Activated T-cell treated with anti-CD3 and anti-CD28 coated beads, Interleukin-2, amount 50 U/mL, for 4 hours (primary cell): ENCODE measurements around the gene MYO18B. TPM values are rescaled to one million over a fixed set of nuclear protein-coding genes. Genes with fewer than 3 reads are reported as not detected.

ENCODE experiments used
- ATAC-seq, 2 donors: fragments of 200-7000 bp; cut with Tn5 transposase; one replicate each; pipeline ENCODE4 v1.10.0; 2021
- DNase-seq: peaks from one replicate; pipeline ENCODE4 v3.0.0-alpha.2; 2020
- H3K27me3 Mint-ChIP-seq: one replicate; pipeline ENCODE4 v1.8.0; 2021; ENCODE audit warnings: low read depth, mixed read lengths
- H3K36me3 Mint-ChIP-seq: one replicate; pipeline ENCODE4 v1.8.0; 2022; ENCODE audit warnings: mixed read lengths; ENCODE audit not compliant: insufficient read depth
- H3K4me1 Mint-ChIP-seq: one replicate; pipeline ENCODE4 v1.8.0; 2021; ENCODE audit warnings: low read depth, mixed read lengths
- H3K4me3 Mint-ChIP-seq: one replicate; pipeline ENCODE4 v1.8.0; 2021; ENCODE audit warnings: mild to moderate bottlenecking, moderate library complexity, mixed read lengths
- H3K9me3 Mint-ChIP-seq: one replicate; pipeline ENCODE4 v1.8.0; 2021; ENCODE audit warnings: mixed read lengths
- total RNA-seq, 3 donors: library from RNA; stranded (reverse); gene quantifications; one replicate each; pipeline ENCODE4 v1.2.1, GENCODE V29; 2021

MYO18B gene
- total RNA-seq, 3 donors from 2014 or later: 0.03 TPM; not detected in 2

DNA sequence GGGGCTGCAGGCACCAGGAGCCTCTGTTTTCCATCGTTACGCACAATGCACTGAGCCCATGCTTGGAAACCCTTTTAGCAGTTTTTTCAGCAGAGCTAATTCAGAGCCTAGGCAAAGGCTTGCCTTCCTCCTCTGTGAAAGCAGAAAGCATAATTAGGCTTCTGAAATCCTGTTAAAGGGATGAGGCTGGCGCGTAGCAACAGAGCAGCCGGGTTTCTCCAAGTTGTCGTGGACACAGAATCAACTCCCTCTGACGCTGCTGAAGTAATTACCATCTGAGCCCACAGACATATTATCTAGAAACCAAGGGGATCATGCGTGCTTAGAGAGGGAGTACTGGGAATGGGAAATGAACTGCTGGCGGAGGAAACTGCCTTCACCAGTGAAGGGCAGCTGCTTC is 85.4 kb downstream of the MYO18B start:
- H3K36me3 Mint-ChIP-seq: no peaks in the 10 kb centered on the region
- H3K4me1 Mint-ChIP-seq: no peaks in the 10 kb centered on the region
- peaks cover under 1% of the 10 kb centered on the region for H3K9me3 Mint-ChIP-seq
- no peak overlapping the region for H3K4me3 Mint-ChIP-seq
- DNase-seq (no peak), ATAC-seq (no peak)
- peaks cover 2% of the 10 kb centered on the region for H3K27me3 Mint-ChIP-seq

DNA sequence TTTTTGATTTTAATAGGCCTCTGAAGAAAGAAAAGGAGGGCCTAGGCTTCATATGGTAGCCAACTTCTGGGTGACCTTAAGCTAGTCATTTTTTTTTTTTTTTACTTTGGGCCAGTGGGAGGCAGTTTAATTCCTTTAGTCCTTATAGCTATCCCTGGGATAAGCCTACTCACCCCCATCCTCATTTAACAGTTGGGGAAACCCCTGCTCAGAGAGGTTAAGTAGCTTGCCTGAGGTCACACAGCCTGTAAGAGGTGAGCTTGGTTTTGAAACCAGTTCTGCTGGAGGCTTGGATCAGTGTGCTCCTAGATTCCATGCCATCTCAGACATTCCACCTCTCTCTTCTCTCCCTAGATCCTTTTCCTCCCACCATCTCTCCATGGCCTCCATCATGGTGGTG is 86.4 kb downstream of the MYO18B start:
- Mint-ChIP-seq H3K4me1 (no peaks in the 10 kb centered on the region), H3K36me3 (no peaks in the 10 kb centered on the region), H3K27me3 (no peaks in the 10 kb centered on the region), H3K9me3 (no peaks in the 10 kb centered on the region), H3K4me3 (no peak overlapping the region)
- ATAC-seq: no peak
- no peak for DNase-seq

DNA sequence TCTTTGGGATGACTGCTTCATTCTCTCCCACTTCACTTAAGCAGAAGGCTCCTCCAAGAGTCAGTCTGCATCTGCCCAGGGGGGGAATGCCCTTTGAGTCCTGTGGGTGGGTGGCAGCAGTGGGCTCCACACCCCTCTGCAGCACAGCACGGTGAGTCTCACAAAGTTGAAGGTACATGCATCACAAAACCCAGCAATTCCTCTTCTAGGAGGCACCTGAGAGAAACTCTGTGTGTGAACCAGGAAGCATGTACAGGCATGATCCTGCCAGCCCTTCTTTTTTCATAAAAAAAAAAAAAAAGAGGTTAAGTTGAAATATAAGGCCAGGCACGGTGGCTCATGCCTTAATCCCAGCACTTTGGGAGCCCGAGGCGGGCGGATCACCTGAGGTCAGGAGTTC is 87.2 kb downstream of the MYO18B start:
- H3K4me1 Mint-ChIP-seq: no peaks in the 10 kb centered on the region
- no peaks in the 10 kb centered on the region for H3K36me3 Mint-ChIP-seq
- H3K27me3 Mint-ChIP-seq: no peaks in the 10 kb centered on the region
- DNase-seq (no peak), ATAC-seq (no peak)
- no peaks in the 10 kb centered on the region for H3K9me3 Mint-ChIP-seq
- H3K4me3 Mint-ChIP-seq: no peak overlapping the region

DNA sequence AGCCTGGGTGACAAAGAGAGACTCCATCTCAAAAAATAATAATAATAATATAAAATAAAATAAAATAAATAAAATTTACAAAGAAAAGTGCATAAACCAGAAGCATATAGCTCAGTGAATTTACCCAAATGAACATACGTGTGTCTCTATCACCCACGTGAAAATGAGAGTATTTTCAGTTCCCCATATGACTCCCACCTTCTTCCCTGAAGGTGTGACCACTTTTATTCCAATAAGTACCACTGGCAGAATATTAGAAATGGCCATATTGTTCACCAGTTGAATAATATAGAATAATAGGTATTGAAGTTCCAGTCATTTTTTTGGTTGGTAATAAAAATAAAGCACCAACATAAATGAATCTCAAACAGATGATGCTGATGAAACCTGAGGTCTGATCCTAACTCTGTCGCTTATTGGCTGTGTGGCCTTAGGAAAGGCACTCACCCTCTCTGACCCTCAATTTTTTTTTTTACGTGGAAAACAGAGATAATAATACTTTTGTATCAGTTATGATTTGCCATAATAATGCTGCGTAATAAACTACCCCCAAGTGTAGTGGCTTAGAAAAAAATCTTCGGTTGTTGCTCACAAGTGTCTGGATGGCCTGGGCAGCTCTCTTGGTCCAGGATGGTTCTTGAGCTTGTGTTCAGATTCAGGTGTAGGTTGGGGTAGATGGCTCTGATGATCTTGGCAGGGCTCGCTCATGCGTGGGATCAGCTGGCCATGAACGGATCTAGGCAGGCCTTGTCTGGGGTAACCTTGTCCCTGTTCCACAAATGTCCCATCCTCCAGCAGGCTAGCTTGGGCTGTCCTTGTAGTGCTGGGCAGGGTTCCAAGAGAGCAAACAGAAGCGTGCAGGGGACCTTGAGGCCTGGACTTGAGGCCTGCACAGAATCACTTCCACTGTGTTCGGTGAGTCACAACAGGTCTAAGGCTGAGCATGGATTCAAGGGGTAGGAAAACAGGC is 88.1 kb downstream of the MYO18B start:
- no peaks in the 10 kb centered on the region for H3K4me1 Mint-ChIP-seq
- no peak for ATAC-seq

DNA sequence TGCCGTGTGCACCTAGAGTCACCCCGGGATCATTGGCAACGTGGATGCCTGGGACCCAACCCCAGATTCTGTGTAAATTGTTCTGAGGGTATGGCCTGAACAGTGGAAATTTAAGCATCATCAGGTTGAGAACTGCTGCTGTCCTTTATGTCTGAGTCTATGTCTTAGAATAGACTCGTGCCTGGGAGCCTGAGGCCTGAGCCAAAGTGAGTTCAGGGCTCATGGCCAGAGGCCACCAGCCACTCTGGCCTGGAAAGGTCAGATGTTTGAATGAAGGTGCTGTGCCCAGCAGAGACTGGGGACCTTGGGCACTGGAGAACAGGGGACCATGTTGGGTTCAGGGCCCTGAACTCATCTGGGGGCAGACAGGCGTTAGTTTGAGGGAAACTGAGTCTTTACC is 91.1 kb downstream of the MYO18B start:
- Mint-ChIP-seq H3K4me1 (no peaks in the 10 kb centered on the region), H3K4me3 (no peak overlapping the region), H3K27me3 (no peaks in the 10 kb centered on the region), H3K9me3 (no peaks in the 10 kb centered on the region), H3K36me3 (no peaks in the 10 kb centered on the region)
- no peak for DNase-seq
- no peak for ATAC-seq

More for the DNA sequence above, 88.1 kb downstream of the MYO18B start:
- no peak overlapping the region for H3K4me3 Mint-ChIP-seq
- DNase-seq: no peak
- H3K36me3 Mint-ChIP-seq: no peaks in the 10 kb centered on the region
- H3K27me3 Mint-ChIP-seq: no peaks in the 10 kb centered on the region
- H3K9me3 Mint-ChIP-seq: no peaks in the 10 kb centered on the region

DNA sequence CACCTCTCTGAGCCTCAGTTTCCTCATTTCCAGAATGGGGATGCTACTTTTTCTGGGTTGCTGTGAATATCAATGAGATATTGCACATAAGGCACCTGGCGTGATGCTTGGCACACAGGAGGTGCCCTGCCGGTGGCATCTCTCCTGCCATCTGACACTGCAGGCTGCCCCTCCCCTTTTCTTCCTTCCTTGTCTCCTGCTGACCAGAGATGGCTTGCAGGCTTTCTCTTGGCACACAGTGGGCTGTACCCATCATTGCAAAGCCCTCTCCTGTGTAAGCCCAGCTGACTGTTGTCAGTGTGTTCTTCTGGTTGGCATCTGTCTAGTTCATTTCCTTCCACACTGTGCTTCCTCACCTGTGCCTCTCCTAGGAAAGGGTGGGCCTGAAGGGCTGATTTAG is 91.7 kb downstream of the MYO18B start:
- Mint-ChIP-seq H3K4me3 (no peak overlapping the region), H3K36me3 (no peaks in the 10 kb centered on the region), H3K9me3 (no peaks in the 10 kb centered on the region), H3K4me1 (no peaks in the 10 kb centered on the region), H3K27me3 (no peaks in the 10 kb centered on the region)
- no peak for ATAC-seq
- DNase-seq: no peak

DNA sequence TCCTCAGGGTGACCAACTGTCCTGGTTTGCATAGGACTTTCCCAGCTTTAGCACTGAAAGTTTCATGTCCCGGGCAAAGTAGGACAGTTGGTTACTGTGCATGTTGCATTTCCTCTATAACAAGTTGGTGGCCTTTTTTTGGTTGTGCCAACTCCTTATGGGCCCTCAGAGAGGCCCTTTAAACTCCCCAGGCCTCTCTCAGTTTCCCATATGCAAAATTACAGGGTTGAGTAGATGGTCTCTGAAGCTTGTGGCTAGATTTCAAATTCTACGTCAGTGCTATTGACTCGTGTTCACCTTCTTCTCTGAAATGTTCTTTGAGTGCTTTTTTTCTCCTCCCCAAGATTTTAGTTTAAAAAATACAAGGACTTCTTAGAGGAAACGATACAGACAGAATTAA is 92.5 kb downstream of the MYO18B start:
- no peaks in the 10 kb centered on the region for H3K27me3 Mint-ChIP-seq
- no peaks in the 10 kb centered on the region for H3K9me3 Mint-ChIP-seq
- DNase-seq (no peak), ATAC-seq (no peak)
- H3K4me1 Mint-ChIP-seq: no peaks in the 10 kb centered on the region
- H3K36me3 Mint-ChIP-seq: no peaks in the 10 kb centered on the region
- no peak overlapping the region for H3K4me3 Mint-ChIP-seq

DNA sequence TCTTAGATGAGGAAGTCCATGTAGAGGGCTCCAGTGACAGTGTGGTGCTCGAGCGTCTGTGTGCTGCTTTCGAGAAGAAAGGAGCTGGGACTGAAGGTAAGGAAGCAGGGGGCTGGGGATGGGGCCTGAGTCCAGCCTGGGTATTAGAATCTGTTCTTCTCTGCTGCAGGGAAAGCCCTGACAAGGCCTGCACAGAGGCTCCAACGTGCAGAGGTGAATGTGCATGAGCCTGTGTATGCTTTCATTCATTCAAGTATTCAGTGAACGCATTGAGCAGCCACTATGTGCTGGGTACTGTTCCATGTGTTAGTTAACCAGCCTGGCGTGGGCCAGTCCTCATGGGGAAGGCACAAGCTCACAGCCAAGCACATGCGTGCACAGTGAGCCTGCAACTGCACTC is 93.4 kb downstream of the MYO18B start:
- ATAC-seq: no peak
- no peak for DNase-seq
- Mint-ChIP-seq H3K27me3 (no peaks in the 10 kb centered on the region), H3K4me3 (no peak overlapping the region), H3K9me3 (no peaks in the 10 kb centered on the region), H3K4me1 (no peaks in the 10 kb centered on the region), H3K36me3 (no peaks in the 10 kb centered on the region)

DNA sequence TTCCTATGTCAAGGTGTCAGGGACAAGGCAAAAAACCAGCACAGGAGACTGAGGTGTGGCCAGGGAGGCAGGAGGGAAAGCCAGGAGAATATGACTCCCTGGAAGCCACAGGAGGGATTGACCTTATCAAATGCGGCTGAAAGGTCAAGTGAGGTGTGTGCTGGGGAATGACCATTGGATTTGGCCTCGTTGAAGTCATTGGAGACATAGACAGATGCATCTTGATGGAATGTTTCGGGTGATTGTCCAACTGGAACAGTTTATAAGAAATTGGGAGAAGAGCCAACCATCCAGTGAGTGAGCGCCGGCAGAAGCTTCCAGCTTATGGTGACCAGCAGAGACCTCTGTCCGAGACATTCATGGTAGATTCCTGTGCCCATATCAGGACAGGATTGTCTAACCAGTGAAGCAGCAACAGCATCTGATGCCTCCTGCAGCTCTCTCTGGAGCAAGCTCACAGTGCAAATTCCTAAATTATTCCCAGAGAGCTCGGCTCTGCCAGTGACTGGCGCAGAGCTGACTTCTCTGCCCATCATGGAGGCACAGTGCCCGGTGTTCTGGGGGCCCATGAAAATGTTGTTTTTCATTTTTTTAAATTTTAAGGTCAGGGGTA is 95.4 kb downstream of the MYO18B start:
- peaks cover 2% of the 10 kb centered on the region for H3K27me3 Mint-ChIP-seq
- H3K4me3 Mint-ChIP-seq: no peak overlapping the region
- no peak for ATAC-seq
- DNase-seq: no peak
- H3K9me3 Mint-ChIP-seq: no peaks in the 10 kb centered on the region
- H3K4me1 Mint-ChIP-seq: no peaks in the 10 kb centered on the region
- H3K36me3 Mint-ChIP-seq: no peaks in the 10 kb centered on the region

DNA sequence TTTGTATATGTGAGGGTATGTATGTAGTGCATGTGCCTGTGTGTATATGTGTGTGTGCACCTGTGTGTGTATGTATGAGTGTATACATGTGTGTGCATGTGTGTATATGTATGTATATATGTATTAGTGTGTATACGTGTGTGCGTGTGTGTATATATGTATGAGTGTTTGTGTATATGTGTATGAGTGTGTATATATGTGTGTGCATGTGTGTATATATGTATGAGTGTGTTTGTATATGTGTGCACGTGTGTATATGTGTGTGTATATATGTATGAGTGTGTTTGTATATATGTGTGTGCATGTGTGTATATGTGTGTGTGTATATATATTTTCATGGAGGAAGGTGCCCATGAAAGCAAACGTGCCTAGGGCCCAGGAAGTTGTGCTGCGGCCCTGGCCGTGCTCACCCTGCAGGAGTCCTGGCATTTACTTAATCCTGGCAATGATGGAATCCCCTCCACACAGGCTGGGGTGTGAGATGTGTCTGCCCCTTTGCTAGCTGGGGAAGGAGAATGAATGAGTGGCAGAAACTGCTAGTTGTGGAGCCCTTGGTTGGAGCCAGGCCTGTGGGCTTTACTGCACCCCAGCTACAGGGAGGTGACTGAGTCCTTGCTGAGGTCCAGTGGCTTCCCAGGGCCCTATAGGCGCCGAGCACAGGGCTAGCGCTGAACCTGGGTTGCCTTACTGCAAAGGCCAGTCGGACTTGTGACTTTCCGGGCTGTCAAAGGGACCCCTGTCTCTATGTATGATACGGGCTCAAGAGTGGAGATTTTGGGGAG is 97.2 kb downstream of the MYO18B start:
- DNase-seq (no peak), ATAC-seq (no peak)
- Mint-ChIP-seq H3K27me3 (peaks cover 2% of the 10 kb centered on the region), H3K4me1 (no peaks in the 10 kb centered on the region), H3K36me3 (no peaks in the 10 kb centered on the region), H3K9me3 (no peaks in the 10 kb centered on the region), H3K4me3 (no peak overlapping the region)

DNA sequence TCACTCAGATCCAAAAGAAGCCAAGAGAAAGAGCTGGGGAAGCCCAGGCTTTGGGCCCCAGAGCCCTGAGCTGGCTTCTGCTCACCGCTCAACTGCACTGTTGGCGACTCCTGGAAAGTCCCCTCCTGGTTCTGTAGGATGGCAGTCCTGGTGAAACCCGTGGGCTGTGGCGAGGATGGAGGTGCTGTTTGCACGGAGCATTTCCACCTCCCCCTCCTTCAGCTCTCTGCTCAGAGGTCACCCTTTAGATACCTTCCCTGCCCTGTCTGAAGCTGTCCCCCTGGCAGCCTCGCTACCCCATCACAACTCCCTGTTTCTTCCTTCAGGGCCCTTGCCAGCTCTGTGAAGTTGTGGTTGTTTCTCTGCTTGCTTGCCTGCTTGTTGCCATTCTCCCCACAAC is 97.8 kb downstream of the MYO18B start:
- no peaks in the 10 kb centered on the region for H3K9me3 Mint-ChIP-seq
- H3K36me3 Mint-ChIP-seq: no peaks in the 10 kb centered on the region
- no peaks in the 10 kb centered on the region for H3K4me1 Mint-ChIP-seq
- DNase-seq (no peak), ATAC-seq (no peak)
- peaks cover 2% of the 10 kb centered on the region for H3K27me3 Mint-ChIP-seq
- no peak overlapping the region for H3K4me3 Mint-ChIP-seq

DNA sequence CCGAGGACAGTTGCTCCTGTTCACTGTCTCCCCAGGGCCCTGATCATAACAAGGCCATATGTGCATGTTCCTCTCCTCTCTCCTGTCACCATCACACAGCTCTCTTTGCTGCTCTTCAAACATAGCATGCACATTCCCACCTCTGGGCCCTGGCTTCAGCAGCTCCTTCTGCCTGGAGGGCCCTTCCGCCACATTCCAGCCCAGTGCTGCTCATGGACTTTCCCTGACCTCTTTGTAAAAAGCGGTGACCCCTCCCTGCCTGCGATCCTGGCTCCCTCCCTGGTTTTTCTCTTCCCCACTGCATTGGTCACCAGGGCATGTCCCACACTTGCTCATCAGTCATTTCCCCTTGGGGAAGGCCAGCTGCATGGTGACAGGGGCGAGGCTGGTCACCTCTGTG is 98.2 kb downstream of the MYO18B start:
- no peaks in the 10 kb centered on the region for H3K9me3 Mint-ChIP-seq
- no peaks in the 10 kb centered on the region for H3K36me3 Mint-ChIP-seq
- H3K4me3 Mint-ChIP-seq: no peak overlapping the region
- no peaks in the 10 kb centered on the region for H3K4me1 Mint-ChIP-seq
- peaks cover 2% of the 10 kb centered on the region for H3K27me3 Mint-ChIP-seq
- ATAC-seq (no peak), DNase-seq (no peak)

DNA sequence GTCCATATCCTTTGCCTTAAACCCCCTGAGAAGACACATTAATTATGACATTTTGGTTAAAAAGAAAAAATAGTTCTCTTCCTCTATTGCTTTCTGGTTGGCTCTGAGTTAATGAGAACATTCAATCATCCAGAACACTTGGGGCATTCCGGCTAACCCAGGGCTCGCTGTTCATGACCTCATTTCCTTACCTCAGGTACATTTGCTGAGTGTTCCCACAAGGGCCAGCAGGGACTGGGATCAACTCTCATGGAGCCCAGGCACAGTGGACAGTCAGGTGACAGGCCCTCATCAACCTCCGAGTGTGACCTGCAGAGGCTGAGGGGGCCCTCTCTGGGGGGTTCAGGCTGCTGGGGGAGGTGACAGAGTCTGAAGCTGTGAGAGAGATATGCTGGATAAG is 98.9 kb downstream of the MYO18B start:
- Mint-ChIP-seq H3K36me3 (no peaks in the 10 kb centered on the region), H3K9me3 (no peaks in the 10 kb centered on the region), H3K4me3 (no peak overlapping the region), H3K4me1 (no peaks in the 10 kb centered on the region), H3K27me3 (peaks cover 2% of the 10 kb centered on the region)
- DNase-seq (no peak), ATAC-seq (no peak)

DNA sequence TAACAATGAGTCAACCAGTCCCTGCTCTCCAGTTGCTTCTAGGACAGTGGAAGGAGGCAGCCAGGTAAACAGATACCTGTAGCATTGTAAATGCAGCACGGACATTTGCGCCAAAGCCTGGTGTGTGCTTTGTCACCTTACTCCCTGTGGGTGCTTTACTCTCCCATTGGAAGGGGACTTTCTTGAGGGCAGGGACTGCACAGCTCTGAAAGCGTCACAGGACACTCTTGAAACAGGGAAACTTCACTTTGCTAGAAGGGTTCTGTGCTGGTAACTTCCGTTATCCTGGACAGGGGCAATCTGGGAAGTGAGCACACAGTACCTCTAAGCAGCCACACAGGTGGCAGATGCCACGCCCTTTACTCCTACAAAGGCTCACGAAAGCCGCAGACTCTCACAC is 99.8 kb downstream of the MYO18B start:
- no peak for ATAC-seq

More for the DNA sequence above, 99.8 kb downstream of the MYO18B start:
- Mint-ChIP-seq H3K36me3 (no peaks in the 10 kb centered on the region), H3K9me3 (no peaks in the 10 kb centered on the region), H3K4me3 (no peak overlapping the region), H3K27me3 (peaks cover 2% of the 10 kb centered on the region), H3K4me1 (no peaks in the 10 kb centered on the region)
- no peak for DNase-seq
